Raji (cell line): ENCODE results near the gene CACNB3.
A peak's percentile ranks its signal among the peaks of the same experiment; 100 is the strongest.

Experiments used
- POLR2A ChIP-seq: IDR thresholded peaks from 2 replicates; pipeline ENCODE4 v1.6.1; 2011; ENCODE audit warnings: low read depth, low read length, control low read depth; ENCODE audit not compliant: insufficient read depth

CACNB3 gene

DNA sequence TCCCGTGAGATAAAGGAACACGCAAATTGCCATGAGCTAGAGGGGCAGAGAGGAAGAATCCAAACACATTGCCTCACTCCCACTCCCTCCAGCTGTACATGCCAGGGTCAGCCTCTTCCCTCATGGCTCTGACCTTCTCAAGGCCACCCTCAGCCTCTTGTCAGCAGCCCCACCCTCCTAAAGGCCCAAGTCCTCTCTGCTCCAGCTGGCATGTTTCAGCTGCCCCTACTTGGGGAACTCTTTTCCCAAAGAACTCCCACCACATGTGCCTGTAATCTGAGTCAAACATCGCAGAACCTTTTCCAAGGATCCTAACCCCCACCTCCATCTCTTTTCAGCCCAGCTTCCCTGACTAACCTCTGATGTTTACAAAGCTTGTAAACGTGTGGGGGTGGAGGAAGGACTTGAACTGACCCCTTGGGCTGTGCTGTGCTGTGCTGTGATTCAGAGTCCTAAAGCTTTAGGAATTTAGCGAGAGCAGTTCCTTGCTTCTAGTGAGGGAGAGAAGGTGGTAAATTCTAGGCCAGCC, 7.3 kb upstream of the CACNB3 start:
- TF ChIP-seq POLR2A, result no peak

DNA sequence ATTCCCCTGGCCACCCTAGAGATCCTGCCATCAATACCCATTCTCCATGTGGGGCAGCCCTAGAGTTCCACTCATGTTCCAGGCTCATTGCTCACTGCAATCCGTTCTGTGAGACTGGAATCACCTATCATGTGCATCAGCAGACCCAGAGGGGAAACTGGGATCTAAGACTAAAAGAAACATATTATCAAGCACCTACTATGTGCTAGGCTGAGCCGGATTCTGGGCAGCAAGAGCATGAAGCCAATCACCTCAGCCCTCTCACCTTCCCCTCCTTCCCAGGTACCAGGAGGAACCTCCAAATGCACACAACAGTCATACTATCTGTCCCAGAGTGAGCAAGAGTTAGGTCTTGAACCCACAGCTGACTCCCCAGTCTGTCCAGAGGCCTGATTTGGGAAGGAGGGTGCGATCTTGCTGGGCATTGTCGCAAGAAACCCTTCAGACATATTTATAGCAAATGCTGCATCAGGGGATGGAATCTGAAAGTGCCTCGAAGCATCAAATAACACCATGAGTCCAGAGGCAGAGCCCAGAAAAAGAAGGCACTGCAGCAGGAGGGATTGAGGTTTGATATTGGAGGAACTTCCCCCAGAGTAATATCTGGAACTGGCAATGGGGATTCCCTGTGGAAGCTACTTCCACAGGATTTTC, 6.7 kb upstream of the CACNB3 start:
- TF ChIP-seq POLR2A, result no peak

DNA sequence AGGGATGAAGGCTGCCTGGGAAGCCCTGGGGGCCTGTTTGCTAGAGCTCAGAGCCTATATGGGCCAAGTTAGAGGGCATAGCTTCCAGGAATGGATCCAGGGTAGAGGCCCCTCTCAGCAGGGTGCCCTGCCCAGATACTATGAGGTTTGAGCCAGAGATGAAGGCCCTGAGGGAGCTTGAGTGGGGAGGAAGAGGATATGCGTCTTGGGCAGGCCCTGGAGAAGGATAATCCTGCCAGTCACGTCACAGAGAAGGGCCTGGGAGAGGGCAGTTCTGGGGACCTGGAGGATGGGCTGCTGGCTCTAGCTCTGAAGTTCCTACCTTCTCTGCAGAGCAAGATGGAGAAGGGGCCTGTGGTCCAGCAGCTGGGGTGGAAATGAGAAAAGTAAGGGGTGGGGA, 5.9 kb upstream of the CACNB3 start:
- TF ChIP-seq POLR2A, result no peak

DNA sequence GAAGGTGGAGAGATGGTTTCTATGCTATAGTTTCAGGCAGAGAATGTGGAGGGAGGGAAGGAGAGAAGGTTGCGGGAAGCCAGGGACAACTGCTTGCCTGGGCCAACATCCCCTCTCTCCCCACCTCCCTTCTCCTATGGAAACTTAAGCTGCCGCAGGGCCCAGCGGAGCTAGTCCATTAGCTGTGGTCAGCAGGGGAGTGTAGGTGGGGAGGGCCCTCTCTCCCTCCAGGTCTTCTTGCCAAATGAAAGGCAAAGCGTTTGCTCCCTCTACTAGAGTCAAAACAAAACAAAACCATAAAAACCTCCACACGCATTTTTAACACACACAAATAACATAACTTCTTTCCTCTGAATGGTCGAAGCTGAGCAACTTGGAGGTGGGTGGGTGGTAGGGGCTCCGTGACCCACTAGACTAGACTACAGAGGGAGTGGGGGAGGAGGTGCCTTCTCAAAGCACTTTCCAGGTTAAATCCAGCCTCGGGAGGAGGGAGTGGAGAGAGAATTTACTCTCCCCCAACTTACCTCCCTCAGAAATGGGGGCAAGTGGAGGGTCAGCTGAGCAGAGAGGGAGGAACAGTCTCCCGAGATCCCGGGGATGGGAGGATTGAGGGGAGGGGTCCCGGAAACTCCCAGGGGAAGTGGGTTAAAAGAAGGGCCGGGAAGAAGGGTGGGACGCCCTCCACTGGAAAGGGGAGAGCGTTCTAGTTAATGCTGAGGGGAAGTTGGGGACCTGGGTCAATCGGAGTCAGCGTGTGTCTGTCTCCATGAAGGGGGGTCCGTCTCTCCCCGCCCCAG, 4.6 kb upstream of the CACNB3 start:
- no peak for TF ChIP-seq POLR2A

DNA sequence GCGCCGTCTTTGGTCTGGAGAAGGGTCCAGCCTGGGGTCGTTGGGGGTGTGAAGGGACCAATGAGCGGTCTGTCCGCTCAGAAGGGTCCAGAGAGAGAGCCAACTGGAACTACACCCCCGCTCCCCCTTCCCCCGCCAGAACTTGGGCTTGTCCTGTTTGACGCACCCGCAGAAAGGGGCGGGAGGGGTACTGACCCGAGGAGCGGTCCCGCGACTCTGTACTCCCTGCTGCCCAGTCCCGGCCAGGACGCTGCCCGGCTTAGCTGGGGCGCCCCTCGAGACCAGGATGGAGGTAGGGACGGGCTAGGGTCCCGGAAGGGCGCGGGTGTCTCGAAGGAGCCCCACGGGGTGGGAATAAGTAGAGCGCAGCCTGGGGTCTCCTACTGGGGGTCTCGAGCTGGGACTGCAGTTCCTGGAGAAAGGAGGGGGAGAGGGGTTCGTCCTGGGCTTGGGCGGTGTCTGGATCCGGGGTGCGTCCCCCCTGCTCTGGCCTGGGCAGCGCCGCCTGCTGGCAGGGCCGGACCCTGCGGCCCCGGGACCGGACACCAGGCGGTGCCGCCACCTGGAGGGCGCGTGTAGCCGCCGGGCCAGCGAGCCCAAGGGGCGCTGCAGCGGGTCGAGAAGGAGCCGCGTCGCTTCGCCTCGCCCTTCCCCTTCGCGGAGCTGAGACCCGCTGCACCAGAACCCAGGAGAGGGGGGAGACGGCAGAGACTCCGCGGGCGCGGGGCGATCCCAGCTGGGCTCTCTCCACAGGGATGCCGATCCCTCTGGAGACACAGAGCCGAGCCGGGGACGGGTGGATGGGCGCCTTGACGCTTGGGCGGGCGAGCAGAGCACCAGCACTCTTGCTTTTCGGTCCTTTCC, 3.8 kb upstream of the CACNB3 start:
- peak; percentile 53; the same call in 1 of the 2 replicates for TF ChIP-seq POLR2A

DNA sequence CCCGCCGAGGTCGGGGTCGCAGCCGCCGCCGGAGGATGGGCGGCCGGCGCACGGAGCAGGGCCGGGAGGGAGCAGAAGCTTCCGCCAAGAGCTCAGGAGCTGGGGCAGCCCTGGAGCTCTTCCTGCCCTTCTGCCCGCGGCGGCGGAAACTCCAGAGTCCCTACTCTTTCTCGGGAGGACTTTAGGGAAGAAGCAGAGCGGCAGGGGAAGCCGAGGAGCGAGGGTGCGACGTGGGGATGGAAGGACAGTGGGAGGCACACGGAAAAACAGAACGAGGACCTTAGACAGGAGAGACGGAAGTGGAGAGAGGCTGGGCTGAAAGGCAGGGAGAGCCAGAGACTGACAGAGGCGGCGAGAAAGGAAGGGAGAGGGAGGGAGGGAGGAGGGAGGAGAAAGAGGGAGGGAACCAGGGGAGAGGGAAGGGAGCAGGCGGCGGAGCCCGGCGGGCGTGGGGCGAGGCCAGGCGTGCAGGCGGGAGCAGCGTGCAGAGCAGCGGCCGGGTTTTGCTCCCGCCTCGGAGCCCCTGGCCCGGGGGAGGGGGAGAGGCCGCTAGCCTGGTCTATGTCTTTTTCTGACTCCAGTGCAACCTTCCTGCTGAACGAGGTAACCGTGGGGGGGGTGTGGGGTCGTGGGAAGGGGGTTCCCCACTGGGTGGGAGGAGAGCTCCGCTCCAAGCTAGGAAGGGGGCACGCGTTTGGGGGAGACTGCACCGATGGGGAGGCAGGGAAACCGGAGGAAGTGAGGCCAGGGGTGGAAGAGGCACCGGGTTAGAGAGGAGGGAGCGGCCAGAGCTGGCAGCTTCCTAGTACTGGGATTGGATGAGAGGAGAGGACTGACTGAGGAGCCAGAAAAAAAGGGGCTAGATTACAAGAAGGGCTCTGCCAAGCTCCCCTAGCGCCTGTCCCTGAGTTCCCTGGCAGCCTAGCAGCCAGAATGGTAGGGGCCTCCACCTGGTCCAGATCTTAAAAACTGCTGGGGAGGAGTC, 2.9 kb upstream of the CACNB3 start:
- TF ChIP-seq POLR2A, result no peak

DNA sequence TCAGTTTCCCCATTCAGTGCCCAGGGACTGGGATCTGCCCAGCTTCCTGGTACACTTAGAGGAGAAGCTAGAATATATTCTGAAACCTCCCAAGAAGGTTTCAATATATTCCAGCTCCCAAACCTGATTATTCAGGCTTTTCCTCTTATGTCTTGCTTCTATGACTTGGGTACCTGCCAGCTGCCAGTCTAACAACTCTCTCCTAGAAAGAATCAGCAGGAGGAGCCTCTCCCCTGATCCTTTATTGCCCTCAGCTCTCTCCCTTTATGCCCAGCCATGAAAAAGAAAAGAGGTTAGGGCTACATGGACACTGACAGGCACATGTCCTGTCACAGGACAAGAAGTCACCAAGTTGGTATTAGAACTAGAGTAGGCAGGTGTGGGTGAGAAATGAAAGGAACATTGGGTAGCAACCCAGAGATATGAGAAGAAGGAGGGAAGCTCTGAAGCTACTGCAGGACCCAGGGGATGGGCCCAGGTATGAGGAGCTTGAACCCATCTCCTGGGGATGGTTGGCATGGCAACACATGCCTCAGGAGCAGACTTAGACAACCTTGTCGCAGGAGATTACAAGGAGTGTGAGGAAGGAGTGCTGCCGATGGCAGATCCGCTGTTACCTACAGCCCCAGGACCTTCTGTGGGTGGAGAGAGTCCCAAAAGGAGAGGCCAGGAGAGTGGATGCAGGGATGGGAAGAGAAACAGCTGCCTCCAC, 2.0 kb upstream of the CACNB3 start:
- TF ChIP-seq POLR2A, result no peak

DNA sequence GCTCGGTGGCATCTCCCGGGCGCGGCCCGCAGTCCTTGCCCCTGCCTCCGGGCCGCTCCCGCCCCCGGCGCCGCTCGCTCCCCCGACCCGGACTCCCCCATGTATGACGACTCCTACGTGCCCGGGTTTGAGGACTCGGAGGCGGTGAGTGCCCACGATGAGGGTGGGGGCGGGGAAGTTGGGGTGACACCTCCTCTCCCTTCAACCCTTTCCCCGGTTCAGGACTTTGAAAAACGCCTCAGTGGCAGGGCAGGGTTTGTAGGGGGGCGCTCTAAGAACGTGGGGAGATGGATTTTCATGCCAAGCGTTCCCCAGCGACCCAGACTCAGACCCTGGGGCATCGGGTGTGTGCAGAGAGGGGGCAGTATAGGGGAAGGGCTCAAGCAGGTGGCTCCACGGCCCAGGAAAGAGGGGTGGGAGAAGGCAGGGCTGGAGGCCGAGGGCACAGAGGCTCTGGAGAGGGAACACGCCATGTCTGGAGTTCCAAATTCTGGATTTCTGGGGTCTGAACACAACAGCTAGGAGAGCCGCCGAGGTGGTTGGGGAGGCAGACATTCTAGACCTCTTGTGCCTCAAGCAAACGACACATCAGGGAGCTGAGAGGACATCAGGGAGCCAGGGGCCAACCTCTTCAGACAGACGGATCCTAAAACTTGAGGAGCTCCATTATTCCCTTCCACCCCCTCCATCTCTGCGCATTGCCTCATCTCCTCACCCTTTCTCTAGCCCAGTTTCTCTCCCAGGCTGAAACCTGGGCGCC, 715 bp downstream of the CACNB3 start:
- no peak for TF ChIP-seq POLR2A

DNA sequence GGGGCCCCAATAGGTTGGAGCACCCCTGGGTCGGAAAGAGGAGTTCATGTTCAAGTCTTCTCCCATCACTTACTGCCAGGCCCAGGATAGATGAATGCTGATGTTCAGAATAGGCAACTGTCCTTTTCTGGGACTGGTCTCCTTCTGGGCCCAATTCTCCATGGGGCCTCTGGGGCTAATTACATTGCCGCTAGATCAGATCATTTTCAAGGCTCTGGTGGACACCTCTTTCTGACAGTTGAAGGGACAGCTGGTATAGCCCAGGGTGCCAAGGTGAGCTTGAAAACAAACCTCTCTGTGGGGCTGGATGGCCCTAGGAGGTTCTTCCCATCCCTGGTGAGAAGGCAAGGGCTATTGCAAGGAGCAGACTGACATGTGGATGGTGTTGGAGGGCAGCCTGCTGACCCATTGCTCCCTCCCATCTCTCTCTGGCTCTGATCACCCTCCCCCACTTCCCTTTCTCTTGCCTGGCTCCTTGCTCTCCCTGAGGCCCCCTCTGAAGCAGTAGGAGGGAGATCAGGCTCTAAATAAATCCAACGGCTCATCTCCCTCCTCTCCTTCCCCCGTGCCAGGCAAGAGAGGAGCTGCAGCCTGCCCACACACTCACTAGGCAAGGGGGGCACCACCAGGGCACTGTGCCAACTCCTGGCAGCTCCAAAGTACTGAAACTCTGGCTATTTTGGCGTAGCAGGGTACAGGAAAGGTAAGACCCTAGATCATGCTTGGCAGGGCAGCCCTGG, 1.9 kb downstream of the CACNB3 start:
- TF ChIP-seq POLR2A, result no peak

DNA sequence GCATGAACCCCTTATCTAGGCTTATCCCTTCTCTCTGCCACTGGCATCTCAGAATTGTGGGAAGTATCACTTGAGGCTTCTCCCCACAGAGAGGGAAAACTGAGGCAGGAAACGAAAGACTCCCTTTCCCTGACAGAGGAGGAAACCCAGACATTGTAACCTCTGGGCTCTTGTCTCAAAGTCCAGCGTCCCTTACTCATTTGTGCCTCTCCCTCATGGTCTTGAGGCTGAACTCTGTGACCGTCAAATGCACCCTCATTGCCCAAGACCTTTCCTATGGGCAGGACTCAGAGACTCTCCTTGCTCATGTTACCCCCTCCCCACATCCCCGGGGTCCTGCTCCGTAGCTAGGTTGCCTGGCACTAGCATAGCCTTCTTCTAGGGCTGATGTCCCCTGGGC, 3.8 kb downstream of the CACNB3 start:
- TF ChIP-seq POLR2A, result no peak

DNA sequence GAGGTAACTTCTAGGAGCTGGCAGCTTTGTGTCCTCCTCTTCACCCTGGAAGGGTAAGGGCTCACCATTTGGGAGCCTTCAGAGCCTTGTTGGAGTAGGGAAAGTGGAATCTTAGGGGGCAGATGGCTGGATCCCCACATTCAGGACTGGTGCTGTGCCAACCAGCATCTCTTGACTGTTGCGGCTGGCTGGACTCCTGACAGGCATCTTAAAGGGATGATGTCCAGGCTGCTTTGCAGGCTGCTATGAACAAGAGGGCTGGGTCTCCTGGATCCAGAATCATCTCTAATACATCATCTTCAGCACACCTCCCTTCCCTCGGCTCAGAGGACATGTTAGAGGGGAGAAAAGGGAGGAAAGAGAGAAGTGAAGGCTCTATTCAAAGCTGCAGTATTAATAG, 4.4 kb downstream of the CACNB3 start:
- TF ChIP-seq POLR2A, result no peak

DNA sequence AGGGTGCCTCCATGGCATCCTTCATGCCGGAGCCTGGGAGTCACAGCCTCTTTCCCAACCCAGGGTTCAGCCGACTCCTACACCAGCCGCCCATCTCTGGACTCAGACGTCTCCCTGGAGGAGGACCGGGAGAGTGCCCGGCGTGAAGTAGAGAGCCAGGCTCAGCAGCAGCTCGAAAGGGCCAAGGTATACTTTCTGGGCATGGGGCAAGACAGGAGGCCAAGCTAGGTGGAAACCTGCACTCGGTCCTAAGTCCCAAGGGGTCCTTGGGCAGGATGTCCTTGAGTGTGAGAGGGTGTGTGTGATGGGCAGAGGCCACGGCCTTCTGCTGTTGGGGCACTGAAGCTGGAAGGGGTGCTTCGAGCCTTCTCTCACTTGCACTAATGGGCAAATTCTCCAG, 5.0 kb downstream of the CACNB3 start:
- TF ChIP-seq POLR2A, result no peak
